Measurements from ENCODE around the gene XIRP2.

DNA sequence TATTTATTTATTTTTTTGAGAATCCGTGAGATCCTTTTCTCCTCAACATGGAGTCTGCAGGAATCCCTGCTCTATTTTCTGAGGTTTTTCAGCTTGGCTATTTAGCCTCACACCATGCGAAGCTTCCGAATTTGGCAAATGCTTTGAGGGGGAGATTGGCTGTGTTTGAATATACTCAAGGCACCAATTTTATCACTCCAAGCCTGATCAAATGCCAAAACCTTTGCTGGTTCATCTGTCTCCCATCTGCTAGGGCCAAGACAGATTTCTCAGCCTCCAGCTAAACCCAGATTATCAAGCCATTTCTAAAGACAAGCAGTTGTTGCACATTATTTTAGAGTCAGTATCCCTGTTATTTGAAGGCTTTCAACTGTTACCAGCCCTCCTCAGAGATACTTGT lies 295.7 kb downstream of the XIRP2 start:
- TF ChIP-seq, protein P1, sequence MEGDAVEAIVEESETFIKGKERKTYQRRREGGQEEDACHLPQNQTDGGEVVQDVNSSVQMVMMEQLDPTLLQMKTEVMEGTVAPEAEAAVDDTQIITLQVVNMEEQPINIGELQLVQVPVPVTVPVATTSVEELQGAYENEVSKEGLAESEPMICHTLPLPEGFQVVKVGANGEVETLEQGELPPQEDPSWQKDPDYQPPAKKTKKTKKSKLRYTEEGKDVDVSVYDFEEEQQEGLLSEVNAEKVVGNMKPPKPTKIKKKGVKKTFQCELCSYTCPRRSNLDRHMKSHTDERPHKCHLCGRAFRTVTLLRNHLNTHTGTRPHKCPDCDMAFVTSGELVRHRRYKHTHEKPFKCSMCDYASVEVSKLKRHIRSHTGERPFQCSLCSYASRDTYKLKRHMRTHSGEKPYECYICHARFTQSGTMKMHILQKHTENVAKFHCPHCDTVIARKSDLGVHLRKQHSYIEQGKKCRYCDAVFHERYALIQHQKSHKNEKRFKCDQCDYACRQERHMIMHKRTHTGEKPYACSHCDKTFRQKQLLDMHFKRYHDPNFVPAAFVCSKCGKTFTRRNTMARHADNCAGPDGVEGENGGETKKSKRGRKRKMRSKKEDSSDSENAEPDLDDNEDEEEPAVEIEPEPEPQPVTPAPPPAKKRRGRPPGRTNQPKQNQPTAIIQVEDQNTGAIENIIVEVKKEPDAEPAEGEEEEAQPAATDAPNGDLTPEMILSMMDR (IDR thresholded peaks at IDR 0.05), result no peak
- no peak for TF ChIP-seq POLR2A (IDR thresholded peaks at IDR 0.05)
